GM21367 (cell line): ENCODE measurements around the gene SCAMP5.

ENCODE experiments used
- ATAC-seq: cut with Tn5 transposase; IDR thresholded peaks from one replicate; pipeline ENCODE4 v1.9.1; 2021; ENCODE audit not compliant: unreplicated experiment

The SCAMP5 gene

DNA sequence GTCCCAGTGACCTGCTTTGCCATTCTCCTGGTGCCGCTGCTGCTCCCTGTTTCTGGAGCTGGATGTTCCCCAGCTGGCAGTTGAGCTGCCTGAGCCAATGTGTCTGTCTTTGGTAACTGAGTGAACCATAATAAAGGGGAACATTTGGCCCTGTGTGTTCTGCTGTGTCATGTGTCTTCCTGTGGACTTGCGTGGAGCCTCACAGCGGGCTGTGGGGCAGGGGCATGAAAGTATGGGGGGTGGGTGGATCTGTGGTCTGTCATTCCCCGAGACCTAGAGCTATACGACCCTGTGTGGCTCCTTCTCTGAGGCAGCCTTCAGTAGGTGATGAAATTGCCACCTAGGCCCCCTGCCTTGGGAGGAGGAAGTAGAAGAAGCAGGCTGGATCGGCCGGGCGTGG lies 26.0 kb downstream of the SCAMP5 start:
- no peak for ATAC-seq

GRCh38 chr15:75022783-75023180 lies 27.4 kb downstream of the SCAMP5 start:
- no peak for ATAC-seq

DNA sequence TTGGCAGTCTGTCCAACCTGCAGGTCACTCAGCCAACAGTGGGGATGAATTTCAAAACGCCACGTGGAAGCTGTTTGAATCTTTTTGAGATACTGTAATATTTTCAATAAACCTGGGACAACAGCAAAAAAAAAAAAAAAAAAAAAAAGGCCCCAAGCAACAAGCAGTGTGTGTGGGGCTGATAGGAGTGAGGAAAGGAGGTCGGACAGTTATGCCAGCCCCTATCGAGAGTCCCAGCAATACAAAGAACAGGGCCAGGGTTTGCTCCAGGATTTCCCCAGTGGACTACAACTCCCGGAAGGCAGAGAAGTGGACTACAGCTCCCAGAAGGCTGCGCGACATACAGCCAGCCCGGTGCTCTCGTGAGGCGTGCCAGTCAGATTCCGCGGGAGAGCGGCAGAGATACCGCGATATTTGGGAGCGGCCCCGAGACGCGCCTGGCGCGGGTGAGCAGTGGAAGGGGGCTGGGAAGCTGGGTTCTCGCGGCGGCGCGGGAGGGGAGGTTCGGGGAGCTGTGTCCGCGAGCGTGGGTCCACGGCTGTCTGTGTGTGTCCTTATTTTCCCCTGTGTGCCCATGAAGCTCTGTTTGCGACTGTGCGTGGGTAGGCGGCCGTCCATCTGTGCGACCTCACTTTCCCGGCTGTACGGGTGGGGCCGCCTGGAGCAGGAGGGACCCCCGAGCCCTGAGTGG lies 28.0 kb downstream of the SCAMP5 start, which contains the start of gene PPCDC:
TSS of gene PPCDC (plus strand) at position 410 of the 691 bp plus-strand sequence. CDS start 4,729 bp downstream, outside the sequence.
- peak; percentile 82 for ATAC-seq

DNA sequence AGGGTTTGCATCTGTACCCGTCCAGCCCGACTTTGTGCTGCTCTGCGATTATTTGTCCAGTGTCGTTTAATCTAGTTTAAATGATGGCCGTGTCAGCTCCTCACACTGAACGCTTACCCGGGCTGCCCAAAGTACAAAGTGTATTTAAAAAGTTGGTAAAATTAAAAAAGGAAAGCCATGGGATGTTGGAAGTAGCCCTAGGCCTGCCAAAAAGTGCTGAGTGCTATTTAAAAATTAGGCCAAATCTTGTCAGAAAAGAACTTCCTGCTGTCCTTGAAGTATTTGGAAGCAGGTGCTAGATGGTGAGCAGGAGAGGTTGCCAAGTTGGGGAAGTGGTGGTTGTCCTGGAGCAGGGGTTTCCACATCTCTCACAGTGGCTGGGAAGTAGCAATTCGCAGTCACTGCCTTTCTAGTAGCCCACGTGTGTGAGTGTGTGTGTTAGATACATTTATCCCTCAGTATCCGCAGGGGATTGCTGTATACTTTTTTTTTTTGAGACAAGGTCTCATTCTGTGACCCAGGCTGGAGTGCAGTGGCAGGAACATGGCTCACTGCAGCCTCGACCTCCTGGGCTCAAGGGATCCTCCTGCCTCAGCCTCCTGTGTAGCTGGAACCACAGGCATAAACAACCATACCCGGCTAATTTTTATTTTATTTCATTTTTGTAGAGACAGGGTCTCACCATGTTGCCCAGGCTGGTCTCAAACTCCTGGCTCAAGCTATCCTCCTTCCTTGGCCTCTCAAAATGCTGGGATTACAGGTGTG lies 28.7 kb downstream of the SCAMP5 start:
- ATAC-seq: no peak

DNA sequence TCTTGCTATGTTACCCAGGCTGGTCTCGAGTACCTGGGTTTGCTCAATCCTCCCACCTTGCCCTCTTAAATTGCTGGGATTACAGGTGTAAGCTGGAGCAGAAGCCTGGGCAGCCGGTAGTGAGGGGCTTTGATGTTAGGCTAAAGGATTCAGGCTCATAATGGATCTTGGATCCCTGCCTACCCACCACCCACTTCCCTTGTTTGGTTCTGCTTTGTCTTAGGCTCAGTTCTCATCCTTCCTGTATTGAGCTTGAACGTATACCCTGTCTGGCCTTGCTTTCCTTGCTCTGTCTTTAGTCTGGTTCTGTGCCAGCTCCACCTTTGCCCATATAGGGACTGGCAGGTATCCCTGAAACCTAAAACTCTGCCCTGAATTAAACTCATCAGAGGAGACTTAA lies 29.7 kb downstream of the SCAMP5 start:
- ATAC-seq: no peak

- no peak for ATAC-seq
Observed at GRCh38 chr15:75025548-75026260, 30.3 kb downstream of the SCAMP5 start.

- no peak for ATAC-seq
Observed at GRCh38 chr15:75027551-75027950, 32.2 kb downstream of the SCAMP5 start.

- ATAC-seq: no peak
Observed at GRCh38 chr15:75028991-75029377, 33.6 kb downstream of the SCAMP5 start.

DNA sequence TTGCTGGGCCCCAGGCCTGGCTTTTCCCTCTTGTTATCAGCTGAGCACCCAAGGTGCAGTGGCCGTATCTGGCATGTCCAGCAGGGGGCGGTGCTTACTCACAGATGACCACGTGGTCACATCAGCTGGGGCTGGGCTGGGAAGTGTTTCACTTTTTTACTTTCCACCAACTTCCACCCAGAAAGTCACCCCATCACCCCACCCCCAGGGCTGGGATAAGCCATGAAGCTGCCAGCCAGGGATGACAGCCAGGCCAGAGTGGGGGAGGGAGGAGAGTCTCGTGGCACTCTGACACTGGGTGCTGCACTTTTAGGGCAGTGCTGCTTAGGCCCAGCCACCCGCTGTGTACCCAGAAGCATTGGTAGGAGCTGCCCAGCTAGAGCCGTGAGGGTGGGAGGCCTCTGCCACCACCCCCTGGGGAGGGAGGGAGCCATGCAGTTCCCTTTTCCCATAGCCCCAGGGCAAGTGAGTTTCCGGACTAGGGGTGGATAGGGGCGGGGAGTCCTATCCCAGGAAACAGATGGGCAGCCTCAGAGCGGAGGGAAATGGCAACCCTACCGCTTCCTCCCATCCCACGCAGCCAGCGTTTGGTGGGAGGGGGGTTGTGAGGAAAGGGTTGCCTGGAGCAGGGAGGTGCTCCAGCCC lies 34.1 kb downstream of the SCAMP5 start:
- ATAC-seq: no peak

GRCh38 chr15:75030023-75030413 lies 34.7 kb downstream of the SCAMP5 start:
- ATAC-seq: no peak

- no peak for ATAC-seq
Observed at GRCh38 chr15:75030424-75030823, 35.1 kb downstream of the SCAMP5 start.

DNA sequence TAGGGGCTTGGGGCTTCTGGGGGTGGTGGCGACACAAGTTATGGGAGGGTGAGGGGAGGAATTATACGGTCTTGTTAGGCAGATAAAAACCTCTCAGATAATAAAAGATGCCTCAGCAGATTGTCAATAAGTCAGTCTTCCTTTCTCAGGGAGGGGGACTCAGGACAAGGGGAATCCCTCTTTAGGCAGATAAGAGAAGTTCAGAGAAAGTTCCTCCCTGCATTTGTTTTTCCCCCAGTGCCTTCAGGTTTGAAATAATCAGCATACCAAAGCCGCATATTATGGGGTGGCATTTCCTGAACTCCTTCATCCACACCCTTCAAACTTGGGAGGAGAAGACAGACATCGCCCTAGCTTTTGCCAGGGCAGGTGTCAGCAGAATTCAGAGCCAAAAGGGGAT lies 36.5 kb downstream of the SCAMP5 start:
- no peak for ATAC-seq

DNA sequence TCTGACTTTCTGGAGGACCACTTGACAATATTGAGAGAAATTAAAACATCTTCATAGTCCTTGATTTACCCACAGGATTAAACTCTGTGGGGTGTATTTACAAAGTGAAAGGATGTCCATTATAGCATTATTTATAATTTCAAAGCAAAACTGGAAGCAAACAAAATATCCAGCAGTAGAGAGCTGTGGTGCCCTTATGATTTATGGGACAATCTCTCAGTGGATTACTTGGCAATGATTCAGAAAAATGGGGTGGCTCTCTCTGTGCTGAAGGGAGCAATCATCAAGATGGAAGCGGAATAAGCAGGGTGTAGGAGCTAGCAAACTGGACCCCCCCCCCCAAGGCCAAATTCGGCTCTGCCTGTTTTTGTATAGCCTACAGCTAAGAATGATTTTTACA lies 37.0 kb downstream of the SCAMP5 start:
- no peak for ATAC-seq

DNA sequence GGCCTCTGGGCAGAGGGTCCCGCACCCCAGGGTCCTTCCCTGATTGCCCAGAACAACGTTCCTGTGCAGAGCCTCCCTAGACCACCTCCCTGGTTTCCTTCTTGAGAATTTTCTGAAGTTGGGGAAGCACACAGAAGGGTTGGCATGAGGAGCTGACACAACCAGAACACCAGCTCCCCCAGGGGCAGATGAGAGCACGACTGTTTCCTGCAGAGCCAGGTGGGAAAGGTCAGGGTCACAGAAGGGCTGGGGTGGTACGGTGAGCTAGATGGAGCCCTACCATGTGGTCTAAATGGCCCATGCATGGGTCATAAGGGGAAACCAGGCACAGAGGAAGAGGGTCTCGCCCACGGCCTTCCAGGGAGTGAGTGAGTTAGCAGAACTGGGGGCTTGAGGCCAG lies 38.4 kb downstream of the SCAMP5 start:
- ATAC-seq: no peak

DNA sequence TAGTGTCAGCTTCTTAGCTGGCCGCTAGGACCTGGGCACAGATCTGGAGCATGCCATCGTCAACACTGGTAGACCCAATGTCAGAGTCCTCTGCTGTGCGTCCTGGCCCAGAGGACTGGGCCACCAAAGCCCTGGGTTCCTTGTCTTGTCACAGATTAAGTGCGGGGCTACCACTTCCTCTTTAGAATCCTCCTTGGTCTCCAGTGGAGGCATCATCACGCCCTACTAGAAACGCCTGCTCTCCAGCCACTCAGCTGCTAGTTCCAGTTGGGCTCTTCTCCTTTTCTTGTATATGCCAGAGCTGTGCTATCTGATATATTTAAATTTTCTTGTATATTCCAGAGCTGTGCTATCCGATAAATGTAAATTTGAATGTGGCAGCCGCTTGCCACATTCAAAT lies 39.3 kb downstream of the SCAMP5 start:
- ATAC-seq: no peak

DNA sequence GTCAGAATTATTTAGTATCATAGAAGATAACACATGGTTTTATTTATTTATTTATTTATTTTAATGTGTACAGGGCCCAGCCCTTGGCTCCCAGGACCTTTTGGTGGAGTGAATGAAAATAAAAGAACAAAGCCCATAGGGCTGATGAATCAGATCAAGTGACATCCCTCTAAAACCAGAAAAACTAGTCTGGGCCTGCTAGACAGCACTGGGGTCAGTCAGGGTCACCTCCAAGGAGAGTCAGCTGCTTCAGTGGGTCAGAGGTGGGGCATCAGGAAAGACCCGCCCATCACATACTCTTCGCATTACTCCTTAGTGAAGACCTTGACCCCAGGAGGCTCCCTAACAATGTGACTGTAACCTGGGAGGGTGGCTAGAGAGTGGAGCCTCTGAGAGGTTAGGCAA lies 40.9 kb downstream of the SCAMP5 start:
- ATAC-seq: no peak

- ATAC-seq: no peak
Observed at GRCh38 chr15:75037685-75038084, 42.3 kb downstream of the SCAMP5 start.

GRCh38 chr15:75038231-75038630 lies 42.9 kb downstream of the SCAMP5 start:
- ATAC-seq: no peak

GRCh38 chr15:75042730-75043508 lies 47.6 kb downstream of the SCAMP5 start:
- ATAC-seq: peak; percentile 50

- ATAC-seq: peak; percentile 33
Observed at GRCh38 chr15:75043509-75044257, 48.3 kb downstream of the SCAMP5 start.
